Heart left ventricle (tissue), 13 donors: ENCODE results near the gene SNRPD1.

Source experiments
- CTCF ChIP-seq, 12 donors: fragments of 200-600 bp; sonication (generic) in 4 of 12; IDR thresholded peaks; one replicate each; pipeline versions ENCODE4 v1.5.0 to v1.8.0; 2018 to 2022; ENCODE audit warnings: antibody characterized with exemption in 12 of 12, mild to moderate bottlenecking in 5 of 12
- POLR2A ChIP-seq, 2 donors: fragments of 450-650 bp; IDR thresholded peaks; one replicate each; pipeline ENCODE4 v1.6.1; 2017; ENCODE audit warnings: antibody characterized with exemption in 2 of 2, mild to moderate bottlenecking in 2 of 2, moderate library complexity in 2 of 2
- donor health status: ischemic (EF 13 %, LVEDD 7.1; RV severe dilation, severe dysfunction).
- donor health status: DM: no; HTN: yes; CAD: no.
- donor health status: DM: no; HTN: no; CAD: no.
- donor health status: ischemic (EF 25% LVEDD 6.9; RV normal size, moderate dysfunction).
- donor health status: ischemic (EF 25% LVEDD 5.7; RV mildly dilated, moderate dysfunction).
- donor health status: ischemic (EF 35%, LVEDD 5.7; RV mildly dilated, moderate dysfunction).
- donor health status: nonischemic (EF 11% LVEDD 7.7; RV severe dilation, severe dysfunction).
- donor health status: DM: yes; HTN: yes; CAD: no.
- donor health status: PGD.
- donor health status: ischemic (EF 29% LVEDD 5.4; RV normal size, mild dysfunction).
- donor health status: nonischemic (EF 23%, LVEDD 6.1; RV moderate dilation, normal function).

DNA sequence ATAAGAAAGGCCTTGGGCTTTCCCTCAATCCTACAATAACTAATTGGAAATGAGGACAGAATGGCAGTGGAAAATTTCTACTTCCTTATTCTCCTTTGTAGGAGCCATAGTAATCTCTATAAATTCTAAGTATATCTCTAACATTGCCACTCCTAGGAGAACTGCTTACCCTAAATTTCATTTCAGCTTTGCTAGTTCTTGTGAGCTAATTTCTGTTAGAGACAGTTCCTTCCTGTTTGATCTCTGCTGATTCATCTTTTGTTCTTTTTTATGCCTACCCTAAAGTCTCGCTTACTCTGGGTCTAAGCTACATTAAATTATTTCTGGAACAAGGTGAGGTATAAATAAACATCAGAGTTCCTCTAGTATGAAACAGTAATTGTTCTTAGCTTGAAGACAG lies 66.7 kb downstream of the SNRPD1 start:
- no peak for TF ChIP-seq CTCF (IDR thresholded peaks at IDR 0.05)
- no peak for TF ChIP-seq POLR2A (IDR thresholded peaks at IDR 0.05)
